Tibial nerve (tissue), 4 donors: Measurements from ENCODE around the gene CHRNA7. TPM values are rescaled to one million over a fixed set of nuclear protein-coding genes. Genes with fewer than 3 reads are reported as not detected.

Source experiments
- DNase-seq, 2 donors: peaks; one replicate each; pipeline ENCODE4 v3.0.0-alpha.2; 2019; ENCODE audit warnings: low spot score in 2 of 2
- H3K27ac ChIP-seq, 4 donors: fragments of 200-600 bp; sonication (generic) in 3 of 4; one replicate each; pipeline ENCODE4 v1.5.1; 2017 to 2019; ENCODE audit warnings: mild to moderate bottlenecking in 1 of 4
- H3K27me3 ChIP-seq, 2 donors: fragments of 200-600 bp; sonication (generic) in 1 of 2; one replicate each; pipeline versions ENCODE4 v1.5.1 to v1.6.0; 2017 to 2019
- H3K36me3 ChIP-seq, 3 donors: fragments of 200-600 bp; sonication (generic); one replicate each; pipeline ENCODE4 v1.5.1; 2018 to 2019
- H3K4me1 ChIP-seq, 4 donors: fragments of 200-600 bp; sonication (generic) in 3 of 4; one replicate each; pipeline ENCODE4 v1.5.1; 2017 to 2019
- H3K4me3 ChIP-seq, 4 donors: fragments of 200-600 bp; sonication (generic) in 3 of 4; one replicate each; pipeline ENCODE4 v1.5.1; 2017 to 2019; ENCODE audit warnings: mild to moderate bottlenecking in 1 of 4, moderate library complexity in 1 of 4
- H3K9me3 ChIP-seq, 4 donors: fragments of 200-600 bp; sonication (generic) in 3 of 4; one replicate each; pipeline ENCODE4 v1.5.1; 2017 to 2019
- CTCF ChIP-seq, 5 experiments: fragments of 200-600 bp in 3 of 5; fragments of 450-650 bp in 2 of 5; sonication (generic) in 3 of 5; IDR thresholded peaks; one replicate each; pipeline ENCODE4 v1.5.1; 2016 to 2019; ENCODE audit warnings: antibody characterized with exemption in 5 of 5, mild to moderate bottlenecking in 3 of 5, moderate library complexity in 2 of 5
- EP300 ChIP-seq, 2 donors: sonication (generic); formaldehyde crosslinking; IDR thresholded peaks; one replicate each; pipeline ENCODE4 v1.6.1; 2017; ENCODE audit warnings: antibody characterized with exemption in 2 of 2, mild to moderate bottlenecking in 1 of 2
- POLR2A ChIP-seq, 2 donors: fragments of 450-650 bp; IDR thresholded peaks; one replicate each; pipeline ENCODE4 v1.6.1; 2017; ENCODE audit warnings: antibody characterized with exemption in 2 of 2, mild to moderate bottlenecking in 2 of 2, moderate library complexity in 2 of 2
- WGBS, 2 donors: methylation state at CpG; one replicate each; pipeline ENCODE4 v1.1.5; 2018; 5-methylcytosine and 5-hydroxymethylcytosine counted together
- total RNA-seq, 4 donors: library from RNA; depleted of rRNA; stranded (reverse); fragments of >200 nt; gene quantifications; one replicate each; pipeline ENCODE4 v1.1.0, GENCODE V29; 2016

Gene CHRNA7
- total RNA-seq, 4 donors from 2014 or later, result 0.20 to 6.3 (median 1.3) TPM

GRCh38 chr15:32124726-32125125, 94.4 kb downstream of the CHRNA7 start:
- TF ChIP-seq EP300 (IDR thresholded peaks at IDR 0.05) (no peak), CTCF (IDR thresholded peaks at IDR 0.05) (no peak), POLR2A (IDR thresholded peaks at IDR 0.05) (no peak)
- H3K27ac ChIP-seq, result no peak overlapping the region
- no peaks in the 10 kb centered on the region for H3K27me3 ChIP-seq
- 72 to 74% methylated on average over 4 of the region's 4 CpGs for WGBS, 2 donors
- DNase-seq, result no peak
- no peaks in the 10 kb centered on the region for H3K4me1 ChIP-seq
- H3K4me3 ChIP-seq, result no peak overlapping the region
- H3K36me3 ChIP-seq, result no peaks in the 10 kb centered on the region
- H3K9me3 ChIP-seq, result no peaks in the 10 kb centered on the region

GRCh38 chr15:32125595-32125994, 95.3 kb downstream of the CHRNA7 start:
- H3K27me3 ChIP-seq, result no peaks in the 10 kb centered on the region
- no peaks in the 10 kb centered on the region for H3K36me3 ChIP-seq
- 71 to 92% methylated on average over 3 of the region's 3 CpGs for WGBS, 2 donors
- no peak for TF ChIP-seq POLR2A (IDR thresholded peaks at IDR 0.05)
- no peak overlapping the region for H3K27ac ChIP-seq
- no peaks in the 10 kb centered on the region for H3K4me1 ChIP-seq
- no peak for DNase-seq
- H3K9me3 ChIP-seq, result no peaks in the 10 kb centered on the region
- no peak overlapping the region for H3K4me3 ChIP-seq

- TF ChIP-seq EP300 (IDR thresholded peaks at IDR 0.05), result no peak
- TF ChIP-seq CTCF (IDR thresholded peaks at IDR 0.05), result no peak
- no peak for TF ChIP-seq POLR2A (IDR thresholded peaks at IDR 0.05)
- Histone ChIP-seq H3K36me3 (no peaks in the 10 kb centered on the region), H3K27me3 (no peaks in the 10 kb centered on the region), H3K9me3 (peaks cover 0 to 3% (median 0%) of the 10 kb centered on the region in 4 donors), H3K4me3 (no peak overlapping the region), H3K4me1 (no peaks in the 10 kb centered on the region), H3K27ac (no peak overlapping the region)
- DNase-seq, result no peak
These were observed 99.5 kb downstream of the CHRNA7 start for GRCh38 chr15:32129815-32130214.

- 90 to 97% methylated on average over 3 of the region's 3 CpGs for WGBS, 2 donors
- Histone ChIP-seq H3K27ac (no peak overlapping the region), H3K4me1 (no peaks in the 10 kb centered on the region), H3K4me3 (no peak overlapping the region), H3K9me3 (peaks cover 0 to 3% (median 0%) of the 10 kb centered on the region in 4 donors), H3K27me3 (no peaks in the 10 kb centered on the region), H3K36me3 (no peaks in the 10 kb centered on the region)
- TF ChIP-seq EP300 (IDR thresholded peaks at IDR 0.05), result no peak
- no peak for TF ChIP-seq POLR2A (IDR thresholded peaks at IDR 0.05)
- TF ChIP-seq CTCF (IDR thresholded peaks at IDR 0.05), result no peak
- no peak for DNase-seq
These were observed 100.5 kb downstream of the CHRNA7 start for GRCh38 chr15:32130823-32131222.

- no peak for DNase-seq
- WGBS, 2 donors, result 87 to 93% methylated on average over 4 of the region's 4 CpGs
These were observed 101.5 kb downstream of the CHRNA7 start for GRCh38 chr15:32131803-32132202.

More at GRCh38 chr15:32131803-32132202, 101.5 kb downstream of the CHRNA7 start:
- Histone ChIP-seq H3K4me3 (no peak overlapping the region), H3K27me3 (no peaks in the 10 kb centered on the region), H3K27ac (no peak overlapping the region), H3K36me3 (no peaks in the 10 kb centered on the region), H3K9me3 (peaks cover 0 to 3% (median 0%) of the 10 kb centered on the region in 4 donors), H3K4me1 (no peaks in the 10 kb centered on the region)
- TF ChIP-seq CTCF (IDR thresholded peaks at IDR 0.05) (no peak), EP300 (IDR thresholded peaks at IDR 0.05) (no peak), POLR2A (IDR thresholded peaks at IDR 0.05) (no peak)
